ENCODE data around the gene FPR1.
"Not testable (repeated sequence)": the region's sequence is repeated elsewhere in the genome, so short reads cannot be mapped to it uniquely, and the experiment has no call there.

FPR1 gene

GRCh38 chr19:51777570-51778462 lies 26.1 kb upstream of the FPR1 start:
- H3K27me3 ChIP-seq (ENCODE audit: control insufficient read depth, insufficient read depth, low read length): peaks cover 6% of the 10 kb centered on the region
- H3K4me2 ChIP-seq (ENCODE audit: low read length): peak overlapping the region; percentile 61
- no peak overlapping the region for H3K4me3 ChIP-seq (ENCODE audit: low read length)
- no peaks in the 10 kb centered on the region for H3K36me3 ChIP-seq (ENCODE audit: insufficient read depth, low read length)
- no peak overlapping the region for H3K9ac ChIP-seq (ENCODE audit: low read depth, low read length)
- H3K9me3 ChIP-seq (replicated peaks; ENCODE audit: low read length): no peaks in the 10 kb centered on the region
- no peaks in the 10 kb centered on the region for H3K4me1 ChIP-seq (ENCODE audit: control insufficient read depth, insufficient read depth, low read length)

- H3K36me3 ChIP-seq (ENCODE audit: insufficient read depth, low read length); H3K4me1 ChIP-seq (ENCODE audit: control insufficient read depth, insufficient read depth, low read length); H3K4me3 ChIP-seq (ENCODE audit: low read length); H3K9me3 ChIP-seq (replicated peaks; ENCODE audit: low read length); H3K4me2 ChIP-seq (ENCODE audit: low read length); H3K9ac ChIP-seq (ENCODE audit: low read depth, low read length); H3K27me3 ChIP-seq (ENCODE audit: control insufficient read depth, insufficient read depth, low read length): not testable (repeated sequence)
These were observed 24.9 kb upstream of the FPR1 start for GRCh38 chr19:51776561-51776960.

GRCh38 chr19:51772977-51773376 lies 21.3 kb upstream of the FPR1 start:
- Histone ChIP-seq H3K4me1 (ENCODE audit: control insufficient read depth, insufficient read depth, low read length) (no peaks in the 10 kb centered on the region), H3K4me2 (ENCODE audit: low read length) (no peak overlapping the region), H3K36me3 (ENCODE audit: insufficient read depth, low read length) (no peaks in the 10 kb centered on the region)

GRCh38 chr19:51771376-51772130 lies 19.9 kb upstream of the FPR1 start:
- no peaks in the 10 kb centered on the region for H3K4me1 ChIP-seq (ENCODE audit: control insufficient read depth, insufficient read depth, low read length)
- H3K4me3 ChIP-seq (ENCODE audit: low read length): no peak overlapping the region

More at GRCh38 chr19:51772977-51773376, 21.3 kb upstream of the FPR1 start:
- H3K4me3 ChIP-seq (ENCODE audit: low read length): no peak overlapping the region
- no peaks in the 10 kb centered on the region for H3K9me3 ChIP-seq (replicated peaks; ENCODE audit: low read length)
- no peak overlapping the region for H3K9ac ChIP-seq (ENCODE audit: low read depth, low read length)
- H3K27me3 ChIP-seq (ENCODE audit: control insufficient read depth, insufficient read depth, low read length): no peaks in the 10 kb centered on the region

GRCh38 chr19:51766461-51766860 lies 14.8 kb upstream of the FPR1 start:
- H3K9me3 ChIP-seq (replicated peaks; ENCODE audit: low read length): no peaks in the 10 kb centered on the region
- H3K36me3 ChIP-seq (ENCODE audit: insufficient read depth, low read length): no peaks in the 10 kb centered on the region

More at GRCh38 chr19:51771376-51772130, 19.9 kb upstream of the FPR1 start:
- H3K9me3 ChIP-seq (replicated peaks; ENCODE audit: low read length): no peaks in the 10 kb centered on the region
- H3K27me3 ChIP-seq (ENCODE audit: control insufficient read depth, insufficient read depth, low read length): no peaks in the 10 kb centered on the region
- H3K4me2 ChIP-seq (ENCODE audit: low read length): no peak overlapping the region
- H3K9ac ChIP-seq (ENCODE audit: low read depth, low read length): no peak overlapping the region
- no peaks in the 10 kb centered on the region for H3K36me3 ChIP-seq (ENCODE audit: insufficient read depth, low read length)

GRCh38 chr19:51765086-51765485 lies 13.4 kb upstream of the FPR1 start:
- no peak overlapping the region for H3K9ac ChIP-seq (ENCODE audit: low read depth, low read length)
- H3K4me2 ChIP-seq (ENCODE audit: low read length): no peak overlapping the region
- no peak overlapping the region for H3K4me3 ChIP-seq (ENCODE audit: low read length)

More at GRCh38 chr19:51766461-51766860, 14.8 kb upstream of the FPR1 start:
- H3K27me3 ChIP-seq (ENCODE audit: control insufficient read depth, insufficient read depth, low read length): no peaks in the 10 kb centered on the region
- H3K4me1 ChIP-seq (ENCODE audit: control insufficient read depth, insufficient read depth, low read length): no peaks in the 10 kb centered on the region
- H3K4me2 ChIP-seq (ENCODE audit: low read length): no peak overlapping the region
- no peak overlapping the region for H3K9ac ChIP-seq (ENCODE audit: low read depth, low read length)
- no peak overlapping the region for H3K4me3 ChIP-seq (ENCODE audit: low read length)

GRCh38 chr19:51761696-51762095 lies 10.0 kb upstream of the FPR1 start:
- no peaks in the 10 kb centered on the region for H3K27me3 ChIP-seq (ENCODE audit: control insufficient read depth, insufficient read depth, low read length)
- H3K9me3 ChIP-seq (replicated peaks; ENCODE audit: low read length): no peaks in the 10 kb centered on the region
- no peaks in the 10 kb centered on the region for H3K36me3 ChIP-seq (ENCODE audit: insufficient read depth, low read length)
- H3K4me3 ChIP-seq (ENCODE audit: low read length): no peak overlapping the region
- H3K4me1 ChIP-seq (ENCODE audit: control insufficient read depth, insufficient read depth, low read length): no peaks in the 10 kb centered on the region
- H3K4me2 ChIP-seq (ENCODE audit: low read length): no peak overlapping the region
- no peak overlapping the region for H3K9ac ChIP-seq (ENCODE audit: low read depth, low read length)

More at GRCh38 chr19:51765086-51765485, 13.4 kb upstream of the FPR1 start:
- Histone ChIP-seq H3K27me3 (ENCODE audit: control insufficient read depth, insufficient read depth, low read length) (no peaks in the 10 kb centered on the region), H3K4me1 (ENCODE audit: control insufficient read depth, insufficient read depth, low read length) (no peaks in the 10 kb centered on the region), H3K9me3 (replicated peaks; ENCODE audit: low read length) (no peaks in the 10 kb centered on the region), H3K36me3 (ENCODE audit: insufficient read depth, low read length) (no peaks in the 10 kb centered on the region)

- H3K9me3 ChIP-seq (replicated peaks; ENCODE audit: low read length): no peaks in the 10 kb centered on the region
- no peaks in the 10 kb centered on the region for H3K27me3 ChIP-seq (ENCODE audit: control insufficient read depth, insufficient read depth, low read length)
- H3K4me2 ChIP-seq (ENCODE audit: low read length): no peak within 1 kb of the TSS
- H3K4me1 ChIP-seq (ENCODE audit: control insufficient read depth, insufficient read depth, low read length): no peaks in the 10 kb centered on the region
- H3K9ac ChIP-seq (ENCODE audit: low read depth, low read length): no peak within 1 kb of the TSS
- H3K4me3 ChIP-seq (ENCODE audit: low read length): no peak within 1 kb of the TSS
- H3K36me3 ChIP-seq (ENCODE audit: insufficient read depth, low read length): no peaks in the 10 kb centered on the region
These were observed 9.1 kb upstream of the FPR1 start, which contains the start of gene FPR2 for GRCh38 chr19:51760697-51761356. Gene FPR2, plus strand, starts transcription at chr19:51761180. Its CDS starts 7,479 bp downstream, at chr19:51768659.

GRCh38 chr19:51755571-51755970 lies 3.9 kb upstream of the FPR1 start:
- Histone ChIP-seq H3K9me3 (replicated peaks; ENCODE audit: low read length) (no peaks in the 10 kb centered on the region), H3K4me1 (ENCODE audit: control insufficient read depth, insufficient read depth, low read length) (peaks cover 5% of the 10 kb centered on the region), H3K36me3 (ENCODE audit: insufficient read depth, low read length) (no peaks in the 10 kb centered on the region), H3K9ac (ENCODE audit: low read depth, low read length) (no peak overlapping the region), H3K27me3 (ENCODE audit: control insufficient read depth, insufficient read depth, low read length) (no peaks in the 10 kb centered on the region), H3K4me3 (ENCODE audit: low read length) (no peak overlapping the region), H3K4me2 (ENCODE audit: low read length) (no peak overlapping the region)

- no peak overlapping the region for H3K9ac ChIP-seq (ENCODE audit: low read depth, low read length)
- H3K36me3 ChIP-seq (ENCODE audit: insufficient read depth, low read length): no peaks in the 10 kb centered on the region
- no peak overlapping the region for H3K4me2 ChIP-seq (ENCODE audit: low read length)
- no peaks in the 10 kb centered on the region for H3K9me3 ChIP-seq (replicated peaks; ENCODE audit: low read length)
- no peaks in the 10 kb centered on the region for H3K27me3 ChIP-seq (ENCODE audit: control insufficient read depth, insufficient read depth, low read length)
- H3K4me1 ChIP-seq (ENCODE audit: control insufficient read depth, insufficient read depth, low read length): peaks cover 5% of the 10 kb centered on the region
- H3K4me3 ChIP-seq (ENCODE audit: low read length): no peak overlapping the region
These were observed 3.1 kb upstream of the FPR1 start for GRCh38 chr19:51754770-51755169.

GRCh38 chr19:51754109-51754508 lies 2.4 kb upstream of the FPR1 start:
- Histone ChIP-seq H3K9me3 (replicated peaks; ENCODE audit: low read length) (no peaks in the 10 kb centered on the region), H3K4me3 (ENCODE audit: low read length) (no peak overlapping the region), H3K4me2 (ENCODE audit: low read length) (no peak overlapping the region), H3K27me3 (ENCODE audit: control insufficient read depth, insufficient read depth, low read length) (no peaks in the 10 kb centered on the region), H3K36me3 (ENCODE audit: insufficient read depth, low read length) (no peaks in the 10 kb centered on the region), H3K9ac (ENCODE audit: low read depth, low read length) (no peak overlapping the region), H3K4me1 (ENCODE audit: control insufficient read depth, insufficient read depth, low read length) (peaks cover 5% of the 10 kb centered on the region)

All from skeletal muscle satellite cell (primary cell).